Thyroid gland (tissue), 4 donors: Measurements from ENCODE around the gene HEXD.

Source experiments
- POLR2A ChIP-seq, 2 donors: fragments of 450-650 bp; IDR thresholded peaks; one replicate each; pipeline ENCODE4 v1.6.1; 2017; ENCODE audit warnings: antibody characterized with exemption in 2 of 2, mild to moderate bottlenecking in 2 of 2, moderate library complexity in 1 of 2
- TF ChIP-seq, protein P1 (sequence below), 6 experiments: fragments of 200-600 bp in 3 of 6; fragments of 450-650 bp in 3 of 6; sonication (generic) in 3 of 6; IDR thresholded peaks; one replicate each; pipeline ENCODE4 v1.5.1; 2016 to 2019; ENCODE audit warnings: antibody characterized with exemption in 6 of 6, mild to moderate bottlenecking in 2 of 6, inconsistent platforms in 1 of 6, moderate library complexity in 1 of 6

DNA sequence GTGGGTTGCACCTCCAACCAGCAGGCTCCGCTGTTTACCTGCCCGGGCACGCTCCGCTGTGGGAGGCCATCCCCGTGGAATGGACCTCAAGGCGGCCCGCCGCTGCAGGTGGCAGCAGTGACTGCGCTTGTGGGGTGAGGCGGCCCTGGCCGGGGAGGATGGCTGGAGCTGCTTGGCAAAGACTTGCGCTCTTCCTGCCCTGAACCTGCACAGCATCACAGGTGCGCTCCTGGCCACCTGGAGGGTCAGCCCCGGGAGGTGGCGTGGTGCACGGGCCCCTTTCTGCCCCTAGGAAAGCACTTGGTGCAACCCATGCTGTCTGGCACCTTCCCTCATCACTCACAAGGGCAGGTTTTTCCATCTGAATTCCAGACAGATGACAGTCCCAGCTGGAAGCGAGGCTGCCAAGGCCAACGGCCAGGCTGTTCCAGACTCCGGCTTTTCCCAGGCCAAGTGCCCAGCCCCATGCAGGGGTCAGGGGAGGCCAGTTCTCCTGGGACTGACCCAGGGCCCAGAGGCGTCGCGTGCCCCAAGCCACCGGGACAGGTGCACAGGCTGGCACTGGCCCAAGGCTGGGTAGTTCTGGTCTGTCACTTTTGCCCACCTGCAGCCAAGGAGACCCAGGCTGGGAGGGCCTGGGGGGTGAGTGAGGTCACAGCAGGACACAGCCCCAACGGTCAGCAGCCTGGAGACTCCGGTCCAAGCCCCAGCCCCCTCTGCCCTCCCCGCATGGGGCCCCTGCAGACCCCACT lies 33.2 kb upstream of the HEXD start:
- TF ChIP-seq, protein P1, sequence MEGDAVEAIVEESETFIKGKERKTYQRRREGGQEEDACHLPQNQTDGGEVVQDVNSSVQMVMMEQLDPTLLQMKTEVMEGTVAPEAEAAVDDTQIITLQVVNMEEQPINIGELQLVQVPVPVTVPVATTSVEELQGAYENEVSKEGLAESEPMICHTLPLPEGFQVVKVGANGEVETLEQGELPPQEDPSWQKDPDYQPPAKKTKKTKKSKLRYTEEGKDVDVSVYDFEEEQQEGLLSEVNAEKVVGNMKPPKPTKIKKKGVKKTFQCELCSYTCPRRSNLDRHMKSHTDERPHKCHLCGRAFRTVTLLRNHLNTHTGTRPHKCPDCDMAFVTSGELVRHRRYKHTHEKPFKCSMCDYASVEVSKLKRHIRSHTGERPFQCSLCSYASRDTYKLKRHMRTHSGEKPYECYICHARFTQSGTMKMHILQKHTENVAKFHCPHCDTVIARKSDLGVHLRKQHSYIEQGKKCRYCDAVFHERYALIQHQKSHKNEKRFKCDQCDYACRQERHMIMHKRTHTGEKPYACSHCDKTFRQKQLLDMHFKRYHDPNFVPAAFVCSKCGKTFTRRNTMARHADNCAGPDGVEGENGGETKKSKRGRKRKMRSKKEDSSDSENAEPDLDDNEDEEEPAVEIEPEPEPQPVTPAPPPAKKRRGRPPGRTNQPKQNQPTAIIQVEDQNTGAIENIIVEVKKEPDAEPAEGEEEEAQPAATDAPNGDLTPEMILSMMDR (IDR thresholded peaks at IDR 0.05) = peak in 4 of 6 experiments; percentile 9 to 57 (median 48)
- no peak for TF ChIP-seq POLR2A (IDR thresholded peaks at IDR 0.05)
